K562 treated with DMSO at 1 percent for 24 hours (cell line): Measurements from ENCODE around the gene NTRK2. TPM values are rescaled to one million over a fixed set of nuclear protein-coding genes. Genes with fewer than 3 reads are reported as not detected.

Experiments
- total RNA-seq: library from RNA; unstranded; fragments of 300-600 nt; gene quantifications from 2 replicates; pipeline ENCODE4 v1.2.3, GENCODE V29; 2022; ENCODE audit warnings: low read depth; ENCODE audit not compliant: insufficient read depth

Gene NTRK2
- 0.03 TPM in 1 of 2 replicates, not detected in the other for total RNA-seq

GRCh38 chr9:84669288-84670137 is at the start of gene NTRK2:
Gene NTRK2, plus strand, starts transcription at chr9:84669729. Its CDS starts 1,020 bp downstream, at chr9:84670749.

